Motor neuron (in vitro differentiated cells): ENCODE results near the gene ITGBL1. TPM values are rescaled to one million over a fixed set of nuclear protein-coding genes. Genes with fewer than 3 reads are reported as not detected.
A peak's percentile ranks its signal among the peaks of the same experiment; 100 is the strongest.

Source experiments
- ATAC-seq, 8 experiments: fragments of 200-7000 bp; cut with Tn5 transposase; replicated peaks in 6 of 8; 2 replicates each; pipeline ENCODE4 v1.8.0; 2021; ENCODE audit warnings: mild to moderate bottlenecking in 8 of 8, moderate library complexity in 8 of 8
- H3K27ac ChIP-seq, 2 donors: fragments of 250-450 bp; sonication (Bioruptor Pico); 2 replicates each; pipeline ENCODE4 v1.9.0; 2021; ENCODE audit warnings: antibody characterized with exemption in 2 of 2, mild to moderate bottlenecking in 2 of 2, moderate library complexity in 1 of 2
- H3K4me1 ChIP-seq, 2 donors: fragments of 250-450 bp; sonication (Bioruptor Pico); replicated peaks in 1 of 2; 2 replicates each; pipeline ENCODE4 v1.6.1; 2021; ENCODE audit warnings: antibody characterized with exemption in 2 of 2, mild to moderate bottlenecking in 2 of 2, moderate library complexity in 1 of 2
- H3K4me3 ChIP-seq, 5 donors: fragments of 250-450 bp; sonication (Bioruptor Pico); 2 replicates each; pipeline ENCODE4 v1.9.0; 2021; ENCODE audit warnings: antibody characterized with exemption in 5 of 5, mild to moderate bottlenecking in 5 of 5, moderate library complexity in 4 of 5
- WGBS, 10 experiments: fragments of 450-650 bp; shearing (Covaris generic); methylation state at CpG; one replicate each; pipeline ENCODE4 v1.0.0; 2022; 5-methylcytosine and 5-hydroxymethylcytosine counted together
- in situ Hi-C, 9 experiments: fragments of 400-800 bp; cut with MboI; loops; one replicate each; pipeline ENCODE4 v1.15.0; 2021; ENCODE audit warnings: low sequenced_read_pairs in 9 of 9, low pct_unique_long_range_greater_than_20kb in 2 of 9; ENCODE audit not compliant: unreplicated experiment in 9 of 9
- total RNA-seq, 8 experiments: library from RNA; unstranded; fragments of 300-600 nt; gene quantifications; 2 replicates each; pipeline versions ENCODE4 v1.2.3 to v1.2.4, GENCODE V29; 2022

Gene ITGBL1
- total RNA-seq, 8 experiments from 2014 or later, result 3.2 to 187 (median 7.1) TPM; not detected in 4

- no peak for ATAC-seq
- Histone ChIP-seq H3K4me1 (no peaks in the 10 kb centered on the region), H3K27ac (no peak overlapping the region), H3K4me3 (no peak overlapping the region)
- in situ Hi-C loops, result no loop called here
- WGBS, 10 experiments, result 62 to 100% (median 84%) methylated on average over 1 to 4 of the region's 5 CpGs; no CpG with 5 or more reads in 4 of the 10 experiments
Observed at GRCh38 chr13:101611491-101612475, 159.3 kb downstream of the ITGBL1 start.

- peak in 1 of 8 experiments; percentile 66 for ATAC-seq
- in situ Hi-C loops, result no loop called here
- Histone ChIP-seq H3K4me3 (no peak overlapping the region), H3K4me1 (no peaks in the 10 kb centered on the region), H3K27ac (no peak overlapping the region)
- WGBS, 10 experiments, result 24 to 96% (median 54%) methylated on average over 1 to 7 of the region's 7 CpGs; no CpG with 5 or more reads in 2 of the 10 experiments
Observed at GRCh38 chr13:101612735-101613134, 160.3 kb downstream of the ITGBL1 start.

DNA sequence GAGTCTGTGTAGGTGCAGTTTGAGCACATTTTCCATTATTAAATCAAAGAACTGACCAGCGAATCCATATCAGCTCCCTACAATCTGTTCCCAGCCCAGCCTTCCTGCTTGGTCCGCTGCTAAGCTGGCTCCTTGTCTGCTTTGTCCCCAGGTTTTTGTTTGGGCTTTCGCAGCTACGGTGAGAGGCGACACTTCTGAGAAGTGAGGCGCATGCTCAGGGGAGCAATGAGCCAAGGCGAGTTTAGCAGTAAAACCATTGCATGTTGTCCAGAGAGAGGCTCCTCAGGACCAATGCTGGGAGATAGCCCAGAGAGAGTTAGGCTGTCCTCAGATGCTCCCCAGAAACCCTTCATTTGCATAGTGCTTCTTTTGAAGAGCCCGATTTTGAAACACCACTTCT lies 162.0 kb downstream of the ITGBL1 start:
- no peak overlapping the region for H3K27ac ChIP-seq
- in situ Hi-C loops, result no loop called here
- ATAC-seq, result no peak
- no peaks in the 10 kb centered on the region for H3K4me1 ChIP-seq
- WGBS, 10 experiments, result 60 to 100% (median 92%) methylated on average over 1 to 8 of the region's 8 CpGs; no CpG with 5 or more reads in 1 of the 10 experiments
- no peak overlapping the region for H3K4me3 ChIP-seq

GRCh38 chr13:101618440-101619187 lies 166.1 kb downstream of the ITGBL1 start:
- no peak for ATAC-seq
- WGBS, 10 experiments, result 72 to 100% (median 93%) methylated on average over 1 to 7 of the region's 8 CpGs; no CpG with 5 or more reads in 1 of the 10 experiments
- in situ Hi-C loops, result no loop called here
- Histone ChIP-seq H3K4me3 (no peak overlapping the region), H3K27ac (no peak overlapping the region), H3K4me1 (peaks cover 0 to 7% of the 10 kb centered on the region in 2 donors)

DNA sequence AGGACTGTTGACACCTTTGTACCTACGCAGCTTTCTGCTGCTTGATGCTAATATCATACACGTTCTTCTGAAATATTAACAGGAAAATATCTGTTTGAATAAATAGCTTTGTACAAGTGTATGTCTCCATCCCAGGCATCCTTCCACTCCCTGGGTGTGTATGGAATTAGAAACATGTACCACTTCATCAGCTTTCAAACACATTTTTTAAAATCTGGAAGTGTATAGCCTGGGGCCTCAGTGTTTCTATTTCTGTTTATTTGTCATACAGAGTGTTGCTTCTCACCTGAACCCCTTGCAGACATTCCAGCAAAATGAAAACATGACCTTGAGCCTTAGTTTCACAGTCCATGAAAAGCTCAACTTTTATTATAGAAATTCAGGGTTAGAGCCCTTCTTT lies 168.6 kb downstream of the ITGBL1 start:
- WGBS, 10 experiments, result 33 to 94% (median 60%) methylated on average over 1 to 2 of the region's 2 CpGs; no CpG with 5 or more reads in 3 of the 10 experiments
- in situ Hi-C loops, result no loop called here
- Histone ChIP-seq H3K4me1 (peaks cover 6 to 9% of the 10 kb centered on the region in 2 donors), H3K27ac (no peak overlapping the region), H3K4me3 (no peak overlapping the region)
- no peak for ATAC-seq

DNA sequence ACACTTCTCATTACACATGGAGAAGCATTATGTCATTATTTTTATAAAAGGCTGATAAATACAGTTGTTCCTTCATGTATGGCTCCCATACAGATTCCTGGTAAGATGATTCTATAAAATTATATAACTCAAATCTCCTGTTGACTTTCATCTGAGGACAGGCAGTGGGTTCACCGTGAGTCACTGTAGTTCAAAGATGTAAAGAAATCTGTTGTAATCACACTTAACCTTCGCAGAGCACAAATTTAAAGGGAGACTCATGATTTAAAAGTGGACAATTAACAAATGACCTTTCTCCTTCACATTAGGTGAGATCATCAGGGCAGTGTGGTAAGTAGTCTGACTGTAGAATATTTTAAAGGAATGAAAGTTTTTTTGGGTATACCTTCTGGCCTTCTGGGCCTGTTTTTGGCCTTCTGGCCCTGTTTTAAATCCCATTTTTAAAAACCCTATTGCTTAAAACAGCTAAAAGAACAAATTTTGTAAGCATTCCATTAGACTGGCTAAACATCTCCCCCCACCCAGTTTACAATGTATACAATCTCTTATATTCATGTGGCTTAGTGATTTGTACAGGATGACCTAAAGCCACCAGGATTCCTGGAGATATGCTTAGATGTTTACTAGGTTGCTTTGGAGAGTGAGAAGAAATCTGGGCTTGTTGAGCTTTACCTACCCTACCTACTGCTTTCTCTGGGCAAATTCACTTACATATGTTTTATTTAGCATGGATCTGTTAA lies 171.2 kb downstream of the ITGBL1 start:
- peaks cover 6 to 9% of the 10 kb centered on the region in 2 donors for H3K4me1 ChIP-seq
- in situ Hi-C loops, result no loop called here
- ATAC-seq, result peak in 3 of 8 experiments; percentile 51 to 68 (median 59)
- H3K27ac ChIP-seq, result no peak overlapping the region
- H3K4me3 ChIP-seq, result no peak overlapping the region
- WGBS, 10 experiments, result 66 to 100% (median 79%) methylated on average over 1 to 2 of the region's 2 CpGs; no CpG with 5 or more reads in 2 of the 10 experiments

GRCh38 chr13:101624210-101624922 lies 171.9 kb downstream of the ITGBL1 start:
- in situ Hi-C loops, result no loop called here
- Histone ChIP-seq H3K4me1 (peaks cover 6 to 9% of the 10 kb centered on the region in 2 donors), H3K4me3 (no peak overlapping the region), H3K27ac (no peak overlapping the region)
- whole genome bisulfite sequencing, 10 experiments, result 13 to 100% (median 67%) methylated on average over 1 to 8 of the region's 8 CpGs; no CpG with 5 or more reads in 1 of the 10 experiments
- ATAC-seq, result peak in 2 of 8 experiments; percentile 9 to 17

- no peak overlapping the region for H3K4me3 ChIP-seq
- WGBS, 10 experiments, result 60 to 100% (median 87%) methylated on average over 1 to 3 of the region's 3 CpGs; no CpG with 5 or more reads in 2 of the 10 experiments
- peaks cover 6 to 9% of the 10 kb centered on the region in 2 donors for H3K4me1 ChIP-seq
- ATAC-seq, result peak in 3 of 8 experiments; percentile 13 to 35 (median 30)
- H3K27ac ChIP-seq, result no peak overlapping the region
- in situ Hi-C loops, result no loop called here
Observed at GRCh38 chr13:101624981-101625380, 172.5 kb downstream of the ITGBL1 start.

DNA sequence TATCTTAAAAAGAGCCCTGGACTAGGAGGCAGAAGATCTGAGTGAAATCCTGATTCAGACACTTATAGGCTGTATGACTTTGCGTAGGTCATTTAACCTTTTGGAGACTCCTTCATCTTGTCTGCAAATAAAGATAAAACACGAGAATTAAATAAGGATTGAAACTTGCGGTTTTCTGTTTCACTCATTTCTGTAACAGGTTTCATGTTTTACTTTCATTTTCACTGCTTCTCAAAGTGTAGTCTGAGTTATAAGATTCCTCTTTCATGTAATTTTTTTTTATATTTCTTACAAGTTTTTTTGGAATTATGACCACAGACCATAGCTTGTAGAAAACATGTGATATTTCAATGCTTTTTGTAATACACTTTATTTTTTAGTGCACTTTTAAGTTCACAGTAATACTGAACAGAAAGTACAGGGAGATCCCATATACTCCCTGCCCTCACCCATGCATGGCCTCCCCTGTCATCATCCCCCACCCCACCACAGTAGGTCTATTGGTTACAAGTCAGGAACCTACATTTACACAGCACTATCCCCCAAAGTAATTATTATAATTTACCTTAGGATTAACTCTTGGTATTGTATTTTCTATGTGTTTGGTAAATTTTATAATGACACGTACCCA lies 174.6 kb downstream of the ITGBL1 start:
- 4 to 95% (median 78%) methylated on average over 3 to 4 of the region's 4 CpGs for WGBS, 10 experiments
- Histone ChIP-seq H3K4me1 (peaks cover 6% of the 10 kb centered on the region in 2 donors), H3K4me3 (no peak overlapping the region), H3K27ac (no peak overlapping the region)
- peak in 3 of 8 experiments; percentile 40 to 78 (median 62) for ATAC-seq
- in situ Hi-C loops, result no loop called here

DNA sequence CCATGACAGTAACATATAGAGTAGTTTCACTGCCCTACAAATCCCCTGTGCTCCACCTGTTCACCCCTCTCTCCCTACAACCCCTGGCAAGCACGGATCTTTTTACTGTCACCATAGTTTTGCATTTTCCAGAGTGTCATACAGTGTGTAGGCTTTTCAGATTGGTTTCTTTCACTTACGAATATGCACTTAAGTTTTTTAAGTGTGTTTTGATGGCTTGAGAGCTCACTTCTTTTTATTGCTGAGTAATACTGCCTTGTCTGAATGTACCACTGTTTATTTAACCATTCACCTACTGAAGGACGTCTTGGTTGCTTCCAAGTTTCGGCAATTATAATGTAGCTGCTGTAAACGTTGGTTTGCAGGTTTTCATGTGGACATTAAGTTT lies 175.1 kb downstream of the ITGBL1 start:
- Histone ChIP-seq H3K4me1 (peaks cover 6% of the 10 kb centered on the region in 2 donors), H3K4me3 (no peak overlapping the region), H3K27ac (no peak overlapping the region)
- in situ Hi-C loops, result no loop called here
- ATAC-seq, result peak in 3 of 8 experiments; percentile 48 to 66 (median 50)
- whole genome bisulfite sequencing, 10 experiments, result 22 to 85% (median 53%) methylated on average over 1 to 5 of the region's 5 CpGs; no CpG with 5 or more reads in 1 of the 10 experiments

- Histone ChIP-seq H3K27ac (no peak overlapping the region), H3K4me1 (peaks cover 0 to 6% of the 10 kb centered on the region in 2 donors), H3K4me3 (no peak overlapping the region)
- 42 to 100% (median 93%) methylated on average over 1 of the region's 1 CpG; no CpG with 5 or more reads in 1 of the 10 experiments for WGBS, 10 experiments
- no peak for ATAC-seq
- in situ Hi-C loops, result no loop called here
Observed at GRCh38 chr13:101628900-101629299, 176.4 kb downstream of the ITGBL1 start.
